DLD1 (cell line): ENCODE measurements around the gene ROS1.
"Not testable (repeated sequence)": the region's sequence is repeated elsewhere in the genome, so short reads cannot be mapped to it uniquely, and the experiment has no call there.

ENCODE experiments used
- in situ Hi-C: cut with HindIII; loops from 2 replicates; pipeline ENCODE4 v1.10.0; 2017; ENCODE audit warnings: low sequenced_read_pairs

Gene ROS1

GRCh38 chr6:117270055-117270842 is 155.5 kb downstream of the ROS1 start:
- in situ Hi-C loops, result no loop called here

- in situ Hi-C loops, result no loop called here
Observed at GRCh38 chr6:117269638-117270054, 156.1 kb downstream of the ROS1 start.

- in situ Hi-C loops, result no loop called here
Observed at GRCh38 chr6:117268924-117269323, 156.8 kb downstream of the ROS1 start.

GRCh38 chr6:117267766-117268534 is 157.8 kb downstream of the ROS1 start:
- in situ Hi-C loops, result no loop called here

- in situ Hi-C loops, result no loop called here
Observed at GRCh38 chr6:117267054-117267347, 158.7 kb downstream of the ROS1 start.

- in situ Hi-C loops, result no loop called here
Observed at GRCh38 chr6:117266257-117267053, 159.3 kb downstream of the ROS1 start.

GRCh38 chr6:117265410-117266256 is 160.1 kb downstream of the ROS1 start, which contains the start of gene VGLL2:
TSS of gene VGLL2 (plus strand) at chr6:117265558. CDS start at chr6:117265764, 206 bp downstream.
- in situ Hi-C loops, result no loop called here

- in situ Hi-C loops, result no loop called here
Observed at GRCh38 chr6:117264692-117265409, 160.9 kb downstream of the ROS1 start.

GRCh38 chr6:117264369-117264691 is 161.4 kb downstream of the ROS1 start:
- in situ Hi-C loops, result no loop called here

- in situ Hi-C loops, result no loop called here
Observed at GRCh38 chr6:117263353-117263927, 162.3 kb downstream of the ROS1 start.

- in situ Hi-C loops, result no loop called here
Observed at GRCh38 chr6:117262799-117263198, 162.9 kb downstream of the ROS1 start.

- in situ Hi-C loops, result no loop called here
Observed at GRCh38 chr6:117253785-117254184, 172.0 kb downstream of the ROS1 start.

GRCh38 chr6:117244979-117245378 is 180.8 kb downstream of the ROS1 start:
- in situ Hi-C loops, result not testable (repeated sequence)

GRCh38 chr6:117244571-117244970 is 181.2 kb downstream of the ROS1 start:
- in situ Hi-C loops, result not testable (repeated sequence)
